ENCODE data around the gene EGFR.

The EGFR gene

GRCh38 chr7:55178292-55178862 lies 159.6 kb downstream of the EGFR start:
- no peak for DNase-seq

DNA sequence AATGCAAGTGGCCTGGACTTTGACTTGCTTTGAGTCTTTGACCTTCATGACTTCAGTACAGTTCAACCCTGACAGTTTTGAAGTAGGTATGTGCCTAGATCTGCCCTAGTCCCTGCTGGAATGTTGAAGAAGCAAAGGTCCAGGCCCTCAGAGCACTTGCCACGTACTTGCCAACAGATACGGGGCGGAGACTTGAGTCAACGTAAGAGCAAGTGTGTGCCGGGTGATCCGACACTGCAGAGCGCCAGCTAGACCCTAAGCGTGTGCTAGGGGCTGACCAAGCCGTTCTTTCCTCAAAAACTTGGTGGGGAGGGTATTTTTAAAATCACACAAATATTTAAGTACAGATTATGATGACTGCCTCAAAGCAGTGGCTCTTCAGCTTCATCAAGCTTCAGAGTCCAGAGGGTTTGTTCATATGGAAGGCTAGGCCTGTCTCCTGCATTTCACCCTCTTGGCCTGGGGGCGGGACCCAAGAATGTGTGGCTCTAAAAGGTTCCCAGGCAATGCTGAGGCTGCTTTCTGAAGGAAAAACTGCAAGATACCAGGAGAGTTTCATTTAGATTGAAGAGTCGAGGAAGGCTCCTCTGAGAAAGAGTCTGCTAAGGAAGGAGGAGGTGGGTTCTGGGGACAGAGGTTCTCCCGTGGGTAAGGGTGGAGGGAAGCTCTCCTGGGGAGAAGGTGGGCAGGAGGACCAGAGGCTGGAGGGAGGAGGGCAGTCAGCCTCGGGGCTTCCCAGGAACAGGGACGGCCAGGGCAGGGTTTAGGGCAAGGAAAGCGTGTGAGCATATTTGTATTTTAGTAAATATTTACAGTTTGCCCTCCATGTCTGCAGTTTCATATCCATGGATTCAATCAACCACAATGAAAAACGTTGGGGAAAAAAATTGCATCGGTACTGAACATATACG lies 160.3 kb downstream of the EGFR start:
- DNase-seq: no peak

- DNase-seq: no peak
Observed at GRCh38 chr7:55179931-55180682, 161.3 kb downstream of the EGFR start.

DNA sequence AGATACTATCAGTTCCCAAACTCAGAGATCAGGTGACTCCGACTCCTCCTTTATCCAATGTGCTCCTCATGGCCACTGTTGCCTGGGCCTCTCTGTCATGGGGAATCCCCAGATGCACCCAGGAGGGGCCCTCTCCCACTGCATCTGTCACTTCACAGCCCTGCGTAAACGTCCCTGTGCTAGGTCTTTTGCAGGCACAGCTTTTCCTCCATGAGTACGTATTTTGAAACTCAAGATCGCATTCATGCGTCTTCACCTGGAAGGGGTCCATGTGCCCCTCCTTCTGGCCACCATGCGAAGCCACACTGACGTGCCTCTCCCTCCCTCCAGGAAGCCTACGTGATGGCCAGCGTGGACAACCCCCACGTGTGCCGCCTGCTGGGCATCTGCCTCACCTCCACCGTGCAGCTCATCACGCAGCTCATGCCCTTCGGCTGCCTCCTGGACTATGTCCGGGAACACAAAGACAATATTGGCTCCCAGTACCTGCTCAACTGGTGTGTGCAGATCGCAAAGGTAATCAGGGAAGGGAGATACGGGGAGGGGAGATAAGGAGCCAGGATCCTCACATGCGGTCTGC lies 162.2 kb downstream of the EGFR start:
- DNase-seq: no peak

GRCh38 chr7:55181762-55182161 lies 162.9 kb downstream of the EGFR start:
- no peak for DNase-seq

GRCh38 chr7:55183897-55184296 lies 165.1 kb downstream of the EGFR start:
- DNase-seq: no peak

- no peak for DNase-seq
Observed at GRCh38 chr7:55185321-55185802, 166.5 kb downstream of the EGFR start.

DNA sequence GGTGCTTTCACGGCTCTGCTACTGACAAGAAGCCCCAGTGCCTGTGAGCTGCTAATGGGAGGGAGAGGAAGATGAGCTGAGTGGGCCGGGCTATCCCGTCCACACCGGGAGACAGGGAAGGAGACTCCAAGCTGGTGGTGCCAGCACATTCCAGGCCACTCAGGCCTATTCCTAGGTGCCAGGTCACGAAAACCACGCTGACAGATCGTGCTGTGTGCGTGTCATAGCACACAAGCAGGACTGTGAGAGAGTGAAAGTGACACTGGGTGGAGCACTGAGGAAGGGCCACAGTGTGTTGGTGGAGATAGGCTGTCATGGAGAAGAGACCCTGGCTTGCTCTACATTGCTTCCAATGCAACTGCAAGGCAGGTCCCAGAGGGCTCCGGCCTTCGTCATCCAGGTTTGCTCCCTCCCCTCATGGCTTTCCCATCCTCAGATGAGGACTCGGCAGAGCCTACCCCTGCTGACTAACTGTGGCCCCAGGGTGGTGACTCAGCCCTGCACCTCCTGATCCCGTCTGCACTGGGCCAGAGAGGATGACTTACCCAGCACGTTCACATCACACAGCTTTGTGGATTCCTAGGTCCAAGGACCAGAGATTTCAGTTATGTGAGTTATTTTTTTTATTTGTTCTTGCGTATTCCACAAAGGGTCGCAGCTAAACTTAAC lies 167.3 kb downstream of the EGFR start:
- no peak for DNase-seq

DNA sequence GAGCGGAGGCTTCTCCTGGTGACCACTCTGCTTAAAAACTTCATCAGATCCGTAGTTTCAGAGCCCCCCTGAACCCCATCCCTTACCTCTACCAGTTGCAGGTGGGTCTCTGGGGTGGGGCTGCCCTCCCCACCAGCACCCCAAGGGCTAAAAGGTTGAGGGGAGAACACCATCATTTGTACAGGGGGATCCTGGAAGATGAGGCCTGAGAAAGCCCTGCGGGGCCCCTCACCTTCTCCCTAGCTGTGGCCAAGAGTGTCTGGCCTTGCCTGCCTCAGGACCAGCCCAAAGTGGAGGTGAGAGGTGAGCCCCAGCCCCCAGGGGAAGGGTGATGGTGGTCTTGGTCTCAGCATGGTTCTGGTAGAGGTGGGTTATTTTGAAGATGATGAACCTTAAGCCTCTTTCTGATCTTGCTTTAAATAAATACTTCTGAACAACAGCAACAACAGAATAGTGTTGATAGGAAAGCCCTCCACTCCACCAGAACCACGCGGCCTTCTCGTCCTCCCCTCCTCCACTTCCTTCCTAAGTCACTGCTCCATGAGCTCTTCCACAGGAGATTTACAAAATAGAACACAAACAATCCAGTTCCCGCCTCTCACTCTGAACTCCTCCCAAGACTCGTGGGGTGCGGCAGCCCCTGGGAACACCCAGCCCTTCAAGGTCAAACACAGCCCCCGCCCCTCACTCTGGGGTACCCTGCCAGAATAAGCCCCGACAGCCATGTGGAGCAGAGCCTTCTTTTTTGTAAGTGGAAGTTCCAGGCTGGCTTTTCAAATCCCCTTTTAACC lies 169.1 kb downstream of the EGFR start:
- DNase-seq: no peak

- DNase-seq: no peak
Observed at GRCh38 chr7:55188590-55189138, 169.8 kb downstream of the EGFR start.

DNA sequence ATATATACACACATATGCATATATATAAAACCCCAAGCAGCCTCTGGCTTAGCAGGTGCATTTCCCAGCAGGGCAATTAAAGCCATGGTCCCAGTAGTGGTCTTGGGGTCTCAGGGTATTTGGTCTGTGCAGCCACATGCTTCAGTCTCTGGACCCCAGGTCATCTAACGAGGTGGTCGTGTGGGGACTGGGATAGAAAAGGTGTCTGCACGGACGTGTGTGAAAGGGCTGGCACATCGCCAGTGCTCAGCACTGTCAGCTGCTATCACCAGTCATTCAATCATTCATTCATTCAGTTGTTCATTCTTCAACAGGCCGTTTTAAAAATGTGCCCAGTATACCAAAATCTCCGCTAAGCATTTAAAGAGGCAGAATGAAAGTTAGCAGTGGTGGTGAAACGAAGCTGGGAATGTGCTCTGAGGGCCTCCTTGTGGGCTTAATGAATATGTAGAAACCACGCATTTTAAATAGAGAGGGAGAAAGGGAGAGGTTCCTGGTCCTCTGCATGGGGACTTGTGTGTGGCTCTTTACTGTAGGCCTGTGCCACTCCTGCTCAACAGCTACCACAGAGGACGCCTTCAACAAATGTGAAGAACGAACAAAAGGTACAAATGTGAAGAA lies 170.4 kb downstream of the EGFR start:
- no peak for DNase-seq

GRCh38 chr7:55189878-55190436 lies 171.1 kb downstream of the EGFR start:
- DNase-seq: no peak

DNA sequence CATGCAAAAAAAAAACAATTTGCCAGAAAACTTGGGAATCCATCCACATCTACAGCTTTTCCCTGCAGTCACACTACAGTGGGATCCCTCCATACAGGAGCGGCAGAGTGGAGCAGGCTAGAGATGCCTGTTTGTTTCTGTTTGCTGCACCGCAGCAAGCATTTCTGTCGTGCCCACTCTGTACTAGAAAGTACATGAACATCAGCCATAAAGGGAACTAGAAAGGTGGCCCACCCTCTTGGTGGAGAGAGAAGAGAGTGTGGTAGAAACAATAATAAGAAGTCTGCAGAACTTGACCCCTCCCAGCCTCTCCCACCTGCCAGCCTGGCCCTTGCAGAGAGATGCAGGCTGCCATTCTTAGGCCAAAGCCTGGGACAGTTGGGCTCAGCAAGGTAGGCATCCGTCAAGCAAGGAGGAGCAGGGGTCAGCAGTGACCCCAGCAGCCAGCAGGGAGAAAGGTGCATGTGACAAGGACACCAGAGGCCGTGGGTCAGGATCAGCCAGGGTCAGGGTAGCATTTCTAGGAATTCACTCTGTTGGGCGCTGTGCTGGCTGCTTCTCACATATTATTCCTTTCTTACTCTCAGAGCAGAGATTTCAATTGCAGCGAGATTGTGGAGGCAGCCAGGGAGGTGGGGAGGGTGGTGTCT lies 171.8 kb downstream of the EGFR start:
- no peak for DNase-seq

- DNase-seq: no peak
Observed at GRCh38 chr7:55191161-55191925, 172.5 kb downstream of the EGFR start.

DNA sequence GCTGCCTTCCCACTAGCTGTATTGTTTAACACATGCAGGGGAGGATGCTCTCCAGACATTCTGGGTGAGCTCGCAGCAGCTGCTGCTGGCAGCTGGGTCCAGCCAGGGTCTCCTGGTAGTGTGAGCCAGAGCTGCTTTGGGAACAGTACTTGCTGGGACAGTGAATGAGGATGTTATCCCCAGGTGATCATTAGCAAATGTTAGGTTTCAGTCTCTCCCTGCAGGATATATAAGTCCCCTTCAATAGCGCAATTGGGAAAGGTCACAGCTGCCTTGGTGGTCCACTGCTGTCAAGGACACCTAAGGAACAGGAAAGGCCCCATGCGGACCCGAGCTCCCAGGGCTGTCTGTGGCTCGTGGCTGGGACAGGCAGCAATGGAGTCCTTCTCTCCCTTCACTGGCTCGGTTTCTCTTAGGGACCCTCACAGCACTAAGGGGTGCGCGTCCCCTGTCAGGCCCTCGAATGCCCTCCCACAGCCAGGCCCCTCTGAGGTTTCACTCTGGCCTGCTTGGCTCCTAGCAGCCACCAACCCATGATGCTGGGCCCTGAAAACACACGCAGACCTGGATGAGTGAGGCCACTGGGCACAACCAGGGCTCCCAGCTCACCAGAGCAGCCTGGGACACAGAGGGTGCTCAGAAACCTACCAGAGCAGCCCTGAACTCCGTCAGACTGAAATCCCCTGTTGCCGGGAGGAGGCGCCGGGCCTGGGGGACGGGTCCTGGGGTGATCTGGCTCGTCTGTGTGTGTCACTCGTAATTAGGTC lies 173.3 kb downstream of the EGFR start:
- DNase-seq: no peak

DNA sequence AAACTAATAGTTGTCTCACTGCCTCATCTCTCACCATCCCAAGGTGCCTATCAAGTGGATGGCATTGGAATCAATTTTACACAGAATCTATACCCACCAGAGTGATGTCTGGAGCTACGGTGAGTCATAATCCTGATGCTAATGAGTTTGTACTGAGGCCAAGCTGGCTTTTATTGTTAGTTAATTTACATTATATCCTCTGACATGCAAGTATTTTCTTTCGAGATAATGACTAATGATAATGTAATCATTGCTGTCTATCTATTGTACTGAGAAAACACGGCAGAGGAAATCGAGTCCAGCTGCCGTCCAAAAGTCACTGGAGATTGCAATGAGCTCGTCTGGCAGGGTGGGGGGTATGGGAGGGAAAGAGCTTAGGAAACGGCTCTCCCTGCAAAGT lies 173.9 kb downstream of the EGFR start:
- DNase-seq: peak; percentile 21

DNA sequence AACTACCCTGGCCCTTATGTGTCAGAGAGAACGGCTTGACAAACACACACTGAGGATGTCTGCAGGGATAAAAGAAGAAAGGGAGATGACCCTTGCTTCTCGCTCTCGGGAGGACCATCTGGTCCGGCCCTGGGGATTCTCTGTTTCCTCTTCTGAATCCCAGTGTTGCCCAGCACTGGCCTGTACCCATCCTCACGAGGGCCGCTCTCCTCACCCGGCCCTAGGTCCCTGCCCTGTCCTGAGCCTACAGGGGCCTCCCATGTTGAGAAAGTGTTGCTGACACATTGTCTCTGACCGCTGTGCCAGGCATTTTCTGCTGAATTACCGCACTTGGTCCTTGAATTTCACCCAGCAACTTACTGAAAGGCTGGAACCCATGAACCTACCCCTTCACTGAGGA lies 174.4 kb downstream of the EGFR start:
- DNase-seq: no peak

GRCh38 chr7:55194522-55194921 lies 175.7 kb downstream of the EGFR start:
- no peak for DNase-seq
